HG02623 (cell line): ENCODE data around the gene RBMS1.

Experiments
- ATAC-seq: cut with Tn5 transposase; IDR thresholded peaks from one replicate; pipeline ENCODE4 v1.9.1; 2021; ENCODE audit warnings: moderate library complexity; ENCODE audit not compliant: unreplicated experiment

RBMS1 gene, protein sequence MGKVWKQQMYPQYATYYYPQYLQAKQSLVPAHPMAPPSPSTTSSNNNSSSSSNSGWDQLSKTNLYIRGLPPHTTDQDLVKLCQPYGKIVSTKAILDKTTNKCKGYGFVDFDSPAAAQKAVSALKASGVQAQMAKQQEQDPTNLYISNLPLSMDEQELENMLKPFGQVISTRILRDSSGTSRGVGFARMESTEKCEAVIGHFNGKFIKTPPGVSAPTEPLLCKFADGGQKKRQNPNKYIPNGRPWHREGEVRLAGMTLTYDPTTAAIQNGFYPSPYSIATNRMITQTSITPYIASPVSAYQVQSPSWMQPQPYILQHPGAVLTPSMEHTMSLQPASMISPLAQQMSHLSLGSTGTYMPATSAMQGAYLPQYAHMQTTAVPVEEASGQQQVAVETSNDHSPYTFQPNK

DNA sequence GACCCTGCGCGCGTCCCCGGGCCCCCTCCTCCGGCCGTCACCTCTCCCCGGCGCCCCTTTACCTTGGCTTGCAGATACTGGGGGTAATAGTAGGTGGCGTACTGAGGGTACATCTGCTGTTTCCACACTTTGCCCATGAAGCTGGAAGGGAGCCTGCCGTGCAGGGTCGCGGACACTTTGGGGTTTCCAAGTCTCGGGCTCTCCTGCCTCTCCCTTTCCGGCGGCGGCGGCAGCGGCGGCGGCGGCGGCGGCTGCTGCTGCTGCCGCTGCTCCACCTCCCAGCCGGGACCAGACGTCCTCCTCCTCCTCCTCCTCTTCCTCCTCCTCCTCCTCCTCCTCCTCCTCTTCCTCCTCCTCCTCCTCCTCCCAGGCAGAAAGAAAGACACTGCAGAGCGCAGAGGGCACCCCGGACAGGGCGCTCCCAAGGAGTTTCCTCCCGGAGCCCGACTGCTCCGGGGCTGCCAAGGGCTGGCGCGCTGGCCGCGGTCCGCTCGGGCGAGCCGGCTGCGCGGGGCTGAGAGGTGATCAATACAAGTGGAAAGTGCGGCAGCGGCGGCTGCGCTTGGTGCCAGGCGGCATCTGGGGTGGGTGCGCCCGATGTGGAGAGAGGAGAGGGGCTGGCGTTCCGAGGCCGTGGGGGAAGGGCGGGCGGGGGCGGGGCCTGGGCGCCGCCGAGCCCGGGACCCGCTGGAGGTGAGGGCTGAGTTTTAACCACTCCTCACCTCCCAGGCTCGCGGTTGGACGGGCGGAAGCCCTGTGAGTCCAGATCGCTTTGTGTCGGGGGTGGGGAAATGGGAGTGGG lies at the start of gene RBMS1:
RBMS1 (minus strand) TSS at position 581 of the 802 bp plus-strand sequence; CDS start at position 137, 444 bp downstream.
- ATAC-seq = peak; percentile 48

DNA sequence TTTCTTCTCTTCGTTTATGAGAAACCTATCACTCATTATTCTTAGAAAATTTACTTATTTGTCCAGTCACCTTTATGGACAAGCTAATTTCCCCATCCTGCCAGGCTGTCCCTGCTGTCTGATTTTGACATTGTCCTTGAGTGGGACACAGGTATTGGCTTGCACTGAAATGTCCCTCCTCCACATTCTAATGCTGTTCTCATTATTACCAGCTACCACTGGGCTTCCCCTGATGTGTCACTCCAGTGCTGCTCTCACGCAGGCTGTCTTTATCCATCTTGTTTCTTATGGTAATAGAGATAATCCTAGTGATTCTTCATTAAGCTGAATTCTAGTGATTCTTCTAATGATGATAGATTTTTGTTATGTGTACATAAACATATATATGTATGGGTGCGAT lies 48.1 kb upstream of the RBMS1 start:
- no peak for ATAC-seq

- no peak for ATAC-seq
Observed at GRCh38 chr2:160538559-160539355, 45.1 kb upstream of the RBMS1 start.

DNA sequence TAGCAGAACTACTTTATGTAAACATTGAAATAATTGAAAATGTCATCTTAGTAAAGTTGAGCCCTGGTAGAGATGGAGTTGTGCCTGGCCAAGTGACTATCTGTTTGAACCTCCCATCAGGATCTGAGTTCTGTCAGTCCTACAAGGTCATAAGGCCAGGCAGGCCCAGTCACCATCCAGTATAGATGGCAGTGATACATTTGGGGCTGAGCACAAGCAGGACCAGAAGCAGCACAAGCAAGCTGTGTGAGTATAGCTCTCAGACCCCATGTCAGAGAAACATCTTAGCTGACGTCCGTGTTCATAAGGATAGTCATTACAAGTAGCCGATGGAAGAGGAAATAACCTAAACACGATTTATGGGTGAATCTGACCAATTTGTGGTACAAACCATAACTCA lies 44.5 kb upstream of the RBMS1 start:
- no peak for ATAC-seq

DNA sequence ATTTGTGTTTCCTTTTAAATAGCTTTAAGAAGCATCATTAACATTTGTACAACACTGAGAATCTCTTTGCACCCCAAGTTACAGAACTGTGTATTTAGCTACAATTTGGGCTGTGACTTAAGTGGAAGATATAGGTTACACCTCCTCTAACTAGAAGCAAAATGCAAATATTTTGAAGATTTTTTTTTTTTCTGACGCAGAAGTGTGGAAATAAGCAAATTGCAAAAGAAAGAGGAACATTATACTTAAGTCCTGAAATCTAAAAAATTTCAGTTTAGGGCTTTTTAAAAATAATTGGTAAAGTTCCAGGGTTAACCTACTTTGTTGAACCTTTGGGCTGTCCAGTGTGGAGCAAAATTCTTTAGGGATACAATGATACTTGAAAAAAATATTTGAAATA lies 41.4 kb upstream of the RBMS1 start:
- ATAC-seq = no peak

DNA sequence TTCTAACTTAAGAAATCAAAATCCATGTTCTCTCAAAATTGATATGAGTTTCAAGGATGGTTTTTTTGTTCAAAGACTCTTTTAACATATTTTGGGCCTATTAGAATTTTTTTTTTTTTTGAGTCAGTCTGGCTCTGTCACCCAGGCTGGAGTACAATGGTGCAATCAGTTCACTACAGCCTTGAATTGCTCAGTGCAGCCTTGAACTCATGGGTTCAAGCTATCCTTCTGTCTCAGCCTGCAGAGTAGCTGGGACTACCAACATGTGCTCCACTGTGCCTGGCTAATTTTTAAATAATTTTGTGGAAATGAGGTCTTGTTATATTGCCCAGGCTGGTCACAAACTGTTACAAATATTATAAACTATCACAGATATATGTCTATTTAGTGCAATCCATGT lies 40.6 kb upstream of the RBMS1 start:
- no peak for ATAC-seq

DNA sequence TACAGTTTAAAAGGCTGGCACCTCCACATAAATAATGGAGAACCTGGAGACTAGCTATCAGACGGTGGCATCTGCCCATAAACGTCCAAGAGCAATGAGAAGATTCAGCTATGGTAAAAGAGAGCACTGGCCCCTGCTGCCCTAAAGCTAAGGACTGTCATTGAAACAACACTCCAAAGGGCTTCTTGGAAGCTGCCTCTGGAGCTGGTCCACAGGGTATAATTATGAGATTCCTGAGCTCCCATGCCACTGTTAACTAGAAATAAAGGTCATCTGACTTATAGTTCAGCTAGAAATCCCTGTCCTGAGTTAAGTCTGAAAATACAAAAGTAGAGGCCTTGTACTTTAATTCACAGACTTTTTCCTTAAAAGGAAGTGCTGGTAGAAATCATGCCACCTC lies 39.9 kb upstream of the RBMS1 start:
- no peak for ATAC-seq

GRCh38 chr2:160532388-160532787 lies 38.8 kb upstream of the RBMS1 start:
- ATAC-seq = no peak

GRCh38 chr2:160522951-160523710 lies 29.5 kb upstream of the RBMS1 start:
- no peak for ATAC-seq

- ATAC-seq = no peak
Observed at GRCh38 chr2:160517731-160518130, 24.1 kb upstream of the RBMS1 start.

DNA sequence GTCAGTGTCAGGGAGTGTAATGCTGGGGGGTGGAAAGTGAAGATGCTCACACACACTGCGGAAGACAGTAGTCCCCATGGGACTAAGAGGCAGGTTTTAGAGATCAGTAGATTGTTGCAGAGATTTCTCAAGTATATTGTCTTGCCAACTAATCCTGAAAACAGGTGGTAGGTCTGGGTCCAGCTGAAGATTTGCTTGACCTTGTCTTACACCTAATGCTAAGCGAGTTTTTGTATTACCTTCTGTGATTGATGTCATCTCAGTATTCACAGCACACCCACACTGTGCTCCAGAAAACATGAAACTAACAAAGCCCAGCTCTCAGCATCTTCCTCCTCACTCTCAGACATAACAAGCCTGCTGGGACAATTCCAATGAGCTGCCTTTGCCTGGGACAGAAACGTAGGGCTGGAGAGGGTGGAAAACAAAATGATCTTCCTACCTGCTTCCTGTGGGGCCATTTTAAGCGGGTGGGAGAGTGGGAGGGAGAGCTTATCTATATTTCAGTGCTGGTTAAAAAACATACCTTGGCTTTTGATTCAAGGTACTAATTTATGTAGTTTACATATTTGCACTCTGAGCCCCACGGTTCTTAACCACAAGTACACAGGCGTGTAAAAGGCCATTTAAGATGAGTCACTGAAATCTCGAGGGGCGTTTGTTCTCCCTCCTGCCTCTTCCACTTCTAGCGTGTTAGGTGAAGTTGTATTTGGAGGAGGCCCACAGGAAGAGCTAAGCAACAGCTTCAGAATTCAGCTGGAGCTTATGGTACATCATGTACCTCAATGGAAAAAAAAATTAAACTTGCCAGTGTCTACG lies 23.1 kb upstream of the RBMS1 start:
- peak; percentile 45 for ATAC-seq

- ATAC-seq = no peak
Observed at GRCh38 chr2:160515120-160515519, 21.5 kb upstream of the RBMS1 start.

- no peak for ATAC-seq
Observed at GRCh38 chr2:160513120-160513519, 19.5 kb upstream of the RBMS1 start.

DNA sequence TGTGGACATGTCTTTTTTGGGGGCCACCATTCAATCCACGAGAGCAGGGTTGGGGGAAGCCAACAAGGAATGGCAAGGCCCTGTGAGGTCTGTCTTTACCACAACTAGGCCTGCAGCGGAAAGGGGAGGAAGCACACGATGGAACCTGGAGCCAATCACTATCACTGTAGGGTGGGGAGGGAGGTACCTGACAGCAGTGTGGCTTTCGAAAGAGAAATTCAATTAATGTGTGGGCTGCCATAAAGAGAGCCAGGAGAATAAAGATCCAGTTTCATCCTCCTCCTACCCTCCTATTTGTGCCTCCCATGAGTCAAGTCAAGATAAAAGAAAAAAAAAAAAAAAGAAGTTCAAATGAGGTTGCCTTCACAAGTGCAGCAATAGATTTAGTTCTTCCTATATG lies 18.9 kb upstream of the RBMS1 start:
- no peak for ATAC-seq

DNA sequence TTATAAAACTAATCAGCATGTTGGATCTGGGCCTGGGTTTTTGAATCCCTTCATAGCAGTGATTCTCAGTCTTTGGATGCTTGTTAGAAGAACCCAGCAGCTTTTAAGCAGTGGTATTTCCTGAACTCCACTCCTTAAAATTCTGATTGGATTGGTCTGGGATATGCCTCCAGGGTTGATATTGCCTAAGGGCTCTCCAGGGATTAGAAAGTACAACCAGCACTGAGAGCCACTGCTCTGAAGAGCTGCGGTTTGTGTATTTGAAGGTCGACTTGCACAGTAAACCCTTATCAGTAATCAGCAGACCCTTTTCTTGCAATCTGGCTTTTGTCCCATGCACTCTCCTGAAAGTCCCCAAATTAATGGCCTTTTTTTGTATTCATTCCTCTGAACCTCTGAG lies 17.0 kb upstream of the RBMS1 start:
- ATAC-seq = no peak

GRCh38 chr2:160509016-160509415 lies 15.4 kb upstream of the RBMS1 start:
- ATAC-seq = no peak

DNA sequence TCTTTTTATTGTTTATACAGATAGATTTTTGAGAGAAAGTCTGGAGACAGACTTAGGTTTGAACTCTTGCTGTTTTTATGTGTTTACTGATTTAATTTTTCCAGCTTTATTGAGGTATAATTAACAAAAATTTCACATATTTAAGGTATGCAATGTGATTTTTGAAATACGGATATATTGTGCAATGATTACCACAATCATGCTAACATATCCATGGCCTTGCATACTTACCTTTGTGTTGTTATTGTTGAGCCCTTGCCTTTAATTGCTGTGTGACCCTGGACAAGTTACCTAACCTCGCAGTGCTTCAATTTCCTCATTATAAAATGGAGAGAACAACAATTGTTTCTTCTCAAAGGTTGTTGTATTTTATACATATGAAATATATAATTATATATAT lies 13.9 kb upstream of the RBMS1 start:
- no peak for ATAC-seq

DNA sequence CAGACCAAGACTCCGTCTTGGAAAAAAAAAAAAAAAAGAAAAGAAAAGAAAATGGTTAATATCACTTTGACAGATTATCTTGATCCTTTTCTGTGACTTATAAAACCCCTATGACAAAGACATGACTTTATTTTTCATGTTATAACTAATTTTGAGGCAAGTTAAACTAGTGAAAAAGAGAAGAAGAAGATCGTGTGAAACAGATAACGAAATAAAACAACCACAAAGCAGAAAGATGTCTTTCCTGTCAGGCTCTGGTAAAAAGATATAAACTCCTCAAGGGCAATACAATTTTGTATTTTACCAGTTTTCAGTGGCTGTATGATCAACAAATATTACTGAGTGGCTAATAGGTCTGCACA lies 13.4 kb upstream of the RBMS1 start:
- ATAC-seq = no peak

- no peak for ATAC-seq
Observed at GRCh38 chr2:160506371-160507045, 12.9 kb upstream of the RBMS1 start.
